A549 (cell line): ENCODE data around the gene SPINK8. TPM values are rescaled to one million over a fixed set of nuclear protein-coding genes. Genes with fewer than 3 reads are reported as not detected.

Experiments used
- ATAC-seq, 2 experiments: fragments of 200-7000 bp in 1 of 2; fragments of >200 bp in 1 of 2; cut with Nextera tagmentation in 1 of 2; cut with Tn5 transposase in 1 of 2; 3 replicates each; pipeline versions ENCODE4 v1.8.0 to v1.9.1; 2018 to 2020; ENCODE audit warnings: mild to moderate bottlenecking in 1 of 2, moderate library complexity in 1 of 2
- CTCF ChIA-PET: fragments of 300-600 bp; sonication (Branson Sonifier 250); formaldehyde crosslinking; extraction: SDS; loops from one replicate; lab custom pipeline; 2021; ENCODE audit warnings: antibody characterized with exemption, inconsistent platforms; lab: Yijun Ruan, JAX
- POLR2A ChIA-PET: fragments of 350-600 bp; formaldehyde crosslinking; extraction: SDS; loops from one replicate; lab custom pipeline; 2021; ENCODE audit warnings: antibody characterized with exemption, inconsistent platforms; lab: Yijun Ruan, JAX
- DNase-seq, 2 experiments: peaks; one replicate each; pipeline versions ENCODE4 v3.0.0 to v3.0.0-alpha.2; 2011 to 2016; ENCODE audit warnings: low read depth in 1 of 2, low spot score in 1 of 2
- FAIRE-seq: peaks from 2 replicates; lab custom pipeline; 2011; peaks lifted over from hg19 to GRCh38; lab: Jason Lieb, UNC
- H3K27ac ChIP-seq, 2 experiments: fragments of >200 bp; sonication (Bioruptor Twin); formaldehyde crosslinking; 3 replicates each; pipeline ENCODE4 v1.5.1; 2016 to 2017
- H3K4me1 ChIP-seq: fragments of >200 bp; sonication (Bioruptor Twin); formaldehyde crosslinking; 3 replicates; pipeline ENCODE4 v1.6.1; 2016
- H3K4me2 ChIP-seq: fragments of >200 bp; sonication (Bioruptor Twin); formaldehyde crosslinking; 3 replicates; pipeline ENCODE4 v1.6.1; 2016
- H3K4me3 ChIP-seq: fragments of >200 bp; sonication (Bioruptor Twin); formaldehyde crosslinking; 3 replicates; pipeline ENCODE4 v1.5.1; 2016
- H3K9me3 ChIP-seq: fragments of >200 bp; sonication (Bioruptor Twin); formaldehyde crosslinking; 3 replicates; pipeline ENCODE4 v1.6.1; 2016
- CHD2 ChIP-seq: fragments of 150-350 bp; IDR thresholded peaks from 2 replicates; pipeline ENCODE4 v1.6.1; 2014; ENCODE audit warnings: low read length; ENCODE audit not compliant: partially characterized antibody
- CHD4 ChIP-seq: fragments of 200-600 bp; sonication (generic); IDR thresholded peaks from 2 replicates; pipeline ENCODE4 v1.6.1; 2016; ENCODE audit warnings: antibody characterized with exemption, mild to moderate bottlenecking, borderline replicate concordance
- FOXS1 ChIP-seq: fragments of 250-450 bp; sonication (Bioruptor Pico); IDR thresholded peaks from 2 replicates; pipeline ENCODE4 v1.5.0; 2020; ENCODE audit warnings: mild to moderate bottlenecking, moderate library complexity
- HDAC2 ChIP-seq: fragments of 200-600 bp; sonication (generic); IDR thresholded peaks from 2 replicates; pipeline ENCODE4 v1.6.1; 2016
- HEYL ChIP-seq: fragments of 250-450 bp; sonication (Bioruptor Pico); IDR thresholded peaks from 2 replicates; pipeline ENCODE4 v1.8.0; 2021; ENCODE audit warnings: mild to moderate bottlenecking, moderate library complexity
- HOXB13 ChIP-seq: fragments of 250-450 bp; sonication (Bioruptor Pico); IDR thresholded peaks from 2 replicates; pipeline ENCODE4 v1.5.0; 2020; ENCODE audit warnings: low read depth, mild to moderate bottlenecking, moderate library complexity
- HOXB5 ChIP-seq: fragments of 250-450 bp; sonication (Bioruptor Pico); IDR thresholded peaks from 2 replicates; pipeline ENCODE4 v1.5.0; 2020; ENCODE audit warnings: mild to moderate bottlenecking, moderate library complexity
- JUNB ChIP-seq: fragments of >200 bp; sonication (Bioruptor Twin); formaldehyde crosslinking; IDR thresholded peaks from 2 replicates; pipeline ENCODE4 v1.6.1; 2016
- MAFK ChIP-seq: fragments of 450-650 bp; IDR thresholded peaks from 2 replicates; pipeline ENCODE4 v1.6.1; 2014; ENCODE audit not compliant: partially characterized antibody
- MAZ ChIP-seq: fragments of 150-350 bp; IDR thresholded peaks from 2 replicates; pipeline ENCODE4 v1.6.1; 2014; ENCODE audit warnings: antibody characterized with exemption, low read depth, low read length, borderline replicate concordance
- NFE2L2 ChIP-seq: fragments of 150-350 bp; conservative IDR thresholded peaks from 2 replicates; pipeline ENCODE4 v1.6.1; 2014; ENCODE audit warnings: low read length
- NPAS2 ChIP-seq: fragments of 250-450 bp; sonication (Bioruptor Pico); IDR thresholded peaks from 2 replicates; pipeline ENCODE4 v1.8.0; 2022; ENCODE audit warnings: mild to moderate bottlenecking, moderate library complexity, borderline replicate concordance
- POLR2AphosphoS2 ChIP-seq: conservative IDR thresholded peaks from 2 replicates; pipeline ENCODE4 v1.6.1; 2012; ENCODE audit warnings: low read length, improper control_type of control experiment, inconsistent platforms
- RAD21 ChIP-seq, 2 experiments: fragments of >200 bp in 1 of 2; sonication (Bioruptor Twin) in 1 of 2; formaldehyde crosslinking in 1 of 2; IDR thresholded peaks in 1 of 2; conservative IDR thresholded peaks in 1 of 2; 2 replicates in 1 of 2; 3 replicates in 1 of 2; pipeline ENCODE4 v1.6.1; 2012 to 2018; ENCODE audit warnings: inconsistent platforms in 1 of 2
- RARB ChIP-seq: fragments of 250-450 bp; sonication (Bioruptor Pico); IDR thresholded peaks from 2 replicates; pipeline ENCODE4 v1.8.0; 2021; ENCODE audit warnings: mild to moderate bottlenecking, moderate library complexity
- RFX5 ChIP-seq: fragments of 450-650 bp; IDR thresholded peaks from 2 replicates; pipeline ENCODE4 v1.7.1; 2014; ENCODE audit warnings: antibody characterized with exemption, mild to moderate bottlenecking, moderate library complexity
- TFCP2L1 ChIP-seq: fragments of 250-450 bp; sonication (Bioruptor Pico); IDR thresholded peaks from 2 replicates; pipeline ENCODE4 v1.5.0; 2021; ENCODE audit warnings: mild to moderate bottlenecking
- TP53 ChIP-seq: fragments of 250-450 bp; sonication (Bioruptor Pico); IDR thresholded peaks from 2 replicates; pipeline ENCODE4 v1.5.0; 2021; ENCODE audit warnings: mild to moderate bottlenecking, moderate library complexity
- ZC3H11A ChIP-seq: fragments of 450-650 bp; IDR thresholded peaks from 2 replicates; pipeline ENCODE4 v1.6.1; 2014; ENCODE audit warnings: antibody characterized with exemption, mild to moderate bottlenecking
- ZFP36 ChIP-seq: fragments of 450-650 bp; IDR thresholded peaks from 2 replicates; pipeline ENCODE4 v1.6.1; 2014; ENCODE audit warnings: borderline replicate concordance; ENCODE audit not compliant: partially characterized antibody
- WGBS: methylation state at CpG from one replicate; pipeline ENCODE4 v1.1.6; 2017; ENCODE audit errors: missing lambda C conversion rate; 5-methylcytosine and 5-hydroxymethylcytosine counted together
- polyA plus RNA-seq, 4 experiments: library from polyadenylated mRNA; depleted of rRNA in 3 of 4; stranded (reverse); fragments of >200 nt; fragmentation: RNase III in 1 of 4; extraction: RNeasy Plus Mini Kit Qiagen cat#74134 plus additional on column Dnase treatment in 1 of 4; gene quantifications; 2 replicates in 3 of 4; 3 replicates in 1 of 4; pipeline ENCODE4 v1.2.3, GENCODE V29; 2011 to 2017
- TF ChIP-seq, protein P1 (sequence below): IDR thresholded peaks from 2 replicates; pipeline ENCODE4 v1.6.1; 2012; ENCODE audit warnings: low read depth, borderline replicate concordance
- TF ChIP-seq, protein P2 (sequence below): fragments of 150-350 bp; IDR thresholded peaks from 2 replicates; pipeline ENCODE4 v1.6.1; 2014; ENCODE audit warnings: low read depth, mild to moderate bottlenecking, low read length
- TF ChIP-seq, protein P3 (sequence below): fragments of >200 bp; sonication (Bioruptor Twin); formaldehyde crosslinking; IDR thresholded peaks from 3 replicates; pipeline ENCODE4 v1.5.1; 2016
- TF ChIP-seq, protein P4 (sequence below): fragments of 450-650 bp; IDR thresholded peaks from 2 replicates; pipeline ENCODE4 v1.6.1; 2014; ENCODE audit warnings: antibody characterized with exemption
- TF ChIP-seq, protein P5 (sequence below): fragments of >200 bp; sonication (Bioruptor Twin); formaldehyde crosslinking; IDR thresholded peaks from 2 replicates; pipeline ENCODE4 v1.6.1; 2016
- TF ChIP-seq, protein P6 (sequence below): IDR thresholded peaks from 2 replicates; pipeline ENCODE4 v1.6.1; 2012

The SPINK8 gene
- polyA plus RNA-seq, 2 of the 4 experiments (the other 2 are of a cell fraction): not detected

- Histone ChIP-seq H3K4me1 (no peaks in the 10 kb centered on the region), H3K4me2 (no peak overlapping the region), H3K9me3 (no peaks in the 10 kb centered on the region), H3K27ac (no peak overlapping the region), H3K4me3 (no peak overlapping the region)
- FAIRE-seq (no peak), ATAC-seq (no peak), DNase-seq (no peak)
- POLR2A ChIA-PET: no interaction called here
- TF ChIP-seq POLR2AphosphoS2 (no peak), RAD21 (conservative IDR thresholded peaks at IDR 0.05 in 1 of 2, IDR thresholded peaks at IDR 0.05 in 1 of 2) (no peak), RFX5 (no peak), HOXB13 (CRISPR knock-in tag) (no peak), MAFK (no peak), MAZ (no peak), HOXB5 (no peak), ZC3H11A (no peak), CHD2 (no peak), TP53 (CRISPR knock-in tag) (no peak), CHD4 (no peak), RARB (no peak), NFE2L2 (no peak), JUNB (no peak), TFCP2L1 (CRISPR knock-in tag) (no peak)
- TF ChIP-seq, protein P1, sequence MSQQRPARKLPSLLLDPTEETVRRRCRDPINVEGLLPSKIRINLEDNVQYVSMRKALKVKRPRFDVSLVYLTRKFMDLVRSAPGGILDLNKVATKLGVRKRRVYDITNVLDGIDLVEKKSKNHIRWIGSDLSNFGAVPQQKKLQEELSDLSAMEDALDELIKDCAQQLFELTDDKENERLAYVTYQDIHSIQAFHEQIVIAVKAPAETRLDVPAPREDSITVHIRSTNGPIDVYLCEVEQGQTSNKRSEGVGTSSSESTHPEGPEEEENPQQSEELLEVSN: no peak
- TF ChIP-seq, protein P2, sequence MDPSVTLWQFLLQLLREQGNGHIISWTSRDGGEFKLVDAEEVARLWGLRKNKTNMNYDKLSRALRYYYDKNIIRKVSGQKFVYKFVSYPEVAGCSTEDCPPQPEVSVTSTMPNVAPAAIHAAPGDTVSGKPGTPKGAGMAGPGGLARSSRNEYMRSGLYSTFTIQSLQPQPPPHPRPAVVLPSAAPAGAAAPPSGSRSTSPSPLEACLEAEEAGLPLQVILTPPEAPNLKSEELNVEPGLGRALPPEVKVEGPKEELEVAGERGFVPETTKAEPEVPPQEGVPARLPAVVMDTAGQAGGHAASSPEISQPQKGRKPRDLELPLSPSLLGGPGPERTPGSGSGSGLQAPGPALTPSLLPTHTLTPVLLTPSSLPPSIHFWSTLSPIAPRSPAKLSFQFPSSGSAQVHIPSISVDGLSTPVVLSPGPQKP: no peak
- TF ChIP-seq, protein P3, sequence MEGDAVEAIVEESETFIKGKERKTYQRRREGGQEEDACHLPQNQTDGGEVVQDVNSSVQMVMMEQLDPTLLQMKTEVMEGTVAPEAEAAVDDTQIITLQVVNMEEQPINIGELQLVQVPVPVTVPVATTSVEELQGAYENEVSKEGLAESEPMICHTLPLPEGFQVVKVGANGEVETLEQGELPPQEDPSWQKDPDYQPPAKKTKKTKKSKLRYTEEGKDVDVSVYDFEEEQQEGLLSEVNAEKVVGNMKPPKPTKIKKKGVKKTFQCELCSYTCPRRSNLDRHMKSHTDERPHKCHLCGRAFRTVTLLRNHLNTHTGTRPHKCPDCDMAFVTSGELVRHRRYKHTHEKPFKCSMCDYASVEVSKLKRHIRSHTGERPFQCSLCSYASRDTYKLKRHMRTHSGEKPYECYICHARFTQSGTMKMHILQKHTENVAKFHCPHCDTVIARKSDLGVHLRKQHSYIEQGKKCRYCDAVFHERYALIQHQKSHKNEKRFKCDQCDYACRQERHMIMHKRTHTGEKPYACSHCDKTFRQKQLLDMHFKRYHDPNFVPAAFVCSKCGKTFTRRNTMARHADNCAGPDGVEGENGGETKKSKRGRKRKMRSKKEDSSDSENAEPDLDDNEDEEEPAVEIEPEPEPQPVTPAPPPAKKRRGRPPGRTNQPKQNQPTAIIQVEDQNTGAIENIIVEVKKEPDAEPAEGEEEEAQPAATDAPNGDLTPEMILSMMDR: no peak
- TF ChIP-seq, protein P4, sequence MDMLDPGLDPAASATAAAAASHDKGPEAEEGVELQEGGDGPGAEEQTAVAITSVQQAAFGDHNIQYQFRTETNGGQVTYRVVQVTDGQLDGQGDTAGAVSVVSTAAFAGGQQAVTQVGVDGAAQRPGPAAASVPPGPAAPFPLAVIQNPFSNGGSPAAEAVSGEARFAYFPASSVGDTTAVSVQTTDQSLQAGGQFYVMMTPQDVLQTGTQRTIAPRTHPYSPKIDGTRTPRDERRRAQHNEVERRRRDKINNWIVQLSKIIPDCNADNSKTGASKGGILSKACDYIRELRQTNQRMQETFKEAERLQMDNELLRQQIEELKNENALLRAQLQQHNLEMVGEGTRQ: no peak
- TF ChIP-seq, protein P5, sequence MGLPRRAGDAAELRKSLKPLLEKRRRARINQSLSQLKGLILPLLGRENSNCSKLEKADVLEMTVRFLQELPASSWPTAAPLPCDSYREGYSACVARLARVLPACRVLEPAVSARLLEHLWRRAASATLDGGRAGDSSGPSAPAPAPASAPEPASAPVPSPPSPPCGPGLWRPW: no peak
- 54% methylated on average over 6 of the region's 6 CpGs for WGBS
- CTCF ChIA-PET: interaction anchor here (0.7 to 2.2 kb wide), 2 partner anchors 83 to 156 kb away, joined by 3 to 7 read pairs; no protein-coding TSS in a partner anchor
These were observed 19.1 kb upstream of the SPINK8 start for GRCh38 chr3:48352546-48352945.

GRCh38 chr3:48347500-48347899, 14.0 kb upstream of the SPINK8 start:
- TF ChIP-seq ZC3H11A (no peak), JUNB (no peak), RFX5 (no peak), FOXS1 (no peak), TP53 (CRISPR knock-in tag) (no peak), NPAS2 (CRISPR knock-in tag) (no peak), HEYL (CRISPR knock-in tag) (no peak), HDAC2 (no peak), CHD2 (no peak), ZFP36 (no peak)
- TF ChIP-seq, protein P5: no peak
- TF ChIP-seq, protein P4: no peak
- TF ChIP-seq, protein P6, sequence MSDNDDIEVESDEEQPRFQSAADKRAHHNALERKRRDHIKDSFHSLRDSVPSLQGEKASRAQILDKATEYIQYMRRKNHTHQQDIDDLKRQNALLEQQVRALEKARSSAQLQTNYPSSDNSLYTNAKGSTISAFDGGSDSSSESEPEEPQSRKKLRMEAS: no peak
- TF ChIP-seq, all 56 proteins: peak for 0
- H3K4me3 ChIP-seq: no peak overlapping the region
- no peak for DNase-seq
- H3K27ac ChIP-seq: no peak overlapping the region
- no peak for FAIRE-seq
- no peak for ATAC-seq
- H3K4me1 ChIP-seq: no peaks in the 10 kb centered on the region
- ChIA-PET CTCF (interaction anchor here (1.6 kb wide), 1 partner anchor 53 kb away, joined by 4 read pairs; no protein-coding TSS in a partner anchor), POLR2A (no interaction called here)
- WGBS: 88% methylated on average over 3 of the region's 3 CpGs
- no peak overlapping the region for H3K4me2 ChIP-seq
- H3K9me3 ChIP-seq: no peaks in the 10 kb centered on the region
